Kidney epithelial cell (primary cell): ENCODE measurements around the gene CGN. TPM values are rescaled to one million over a fixed set of nuclear protein-coding genes. Genes with fewer than 3 reads are reported as not detected.
A peak's percentile ranks its signal among the peaks of the same experiment; 100 is the strongest.

ENCODE experiments used
- DNase-seq: peaks from one replicate; pipeline ENCODE4 v3.0.0-alpha.2; 2010; ENCODE audit warnings: low read depth
- H3K27me3 ChIP-seq: 2 replicates; pipeline ENCODE4 v1.6.0; 2011; ENCODE audit warnings: low read length; ENCODE audit not compliant: control insufficient read depth, insufficient read depth
- H3K36me3 ChIP-seq: 2 replicates; pipeline ENCODE4 v1.5.1; 2011; ENCODE audit warnings: low read length; ENCODE audit not compliant: control insufficient read depth, insufficient read depth
- H3K4me3 ChIP-seq: 2 replicates; pipeline ENCODE4 v1.5.1; 2011; ENCODE audit warnings: low read depth, mild to moderate bottlenecking, control low read depth, low read length
- total RNA-seq: library from RNA; depleted of rRNA; stranded (reverse); fragments of >200 nt; gene quantifications from 2 replicates; pipeline ENCODE4 v1.2.3, GENCODE V29; 2015
- TF ChIP-seq, protein P1 (sequence below): IDR thresholded peaks from 2 replicates; pipeline ENCODE4 v1.5.1; 2011; ENCODE audit warnings: mild to moderate bottlenecking, moderate library complexity, low read length, control low read depth, inconsistent platforms; ENCODE audit not compliant: insufficient read depth, poor library complexity, severe bottlenecking

Gene CGN
- total RNA-seq, 1 donor from 2014 or later, result 29.3 TPM

DNA sequence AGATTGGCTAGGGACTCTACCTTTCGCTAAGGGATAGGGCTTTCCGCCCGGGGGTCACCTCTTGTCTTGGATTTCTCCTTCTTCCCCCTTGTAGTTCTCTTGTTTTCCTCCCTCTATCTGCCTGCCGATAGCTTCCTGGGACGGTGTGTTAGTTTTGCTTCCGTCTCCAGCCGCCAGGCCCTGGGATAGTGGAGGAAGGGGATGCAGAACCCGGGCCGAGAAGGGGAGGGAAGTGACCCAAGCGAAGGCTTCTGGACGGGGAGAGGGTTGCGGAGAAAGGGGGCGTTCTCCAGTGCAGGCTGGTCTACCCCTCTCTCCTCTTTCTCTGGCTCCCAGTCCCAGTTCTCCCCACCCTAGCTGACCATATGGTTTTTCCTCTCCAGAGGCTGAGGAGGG is 29.8 kb downstream of the CGN start:
- DNase-seq, result no peak
- TF ChIP-seq, protein P1, sequence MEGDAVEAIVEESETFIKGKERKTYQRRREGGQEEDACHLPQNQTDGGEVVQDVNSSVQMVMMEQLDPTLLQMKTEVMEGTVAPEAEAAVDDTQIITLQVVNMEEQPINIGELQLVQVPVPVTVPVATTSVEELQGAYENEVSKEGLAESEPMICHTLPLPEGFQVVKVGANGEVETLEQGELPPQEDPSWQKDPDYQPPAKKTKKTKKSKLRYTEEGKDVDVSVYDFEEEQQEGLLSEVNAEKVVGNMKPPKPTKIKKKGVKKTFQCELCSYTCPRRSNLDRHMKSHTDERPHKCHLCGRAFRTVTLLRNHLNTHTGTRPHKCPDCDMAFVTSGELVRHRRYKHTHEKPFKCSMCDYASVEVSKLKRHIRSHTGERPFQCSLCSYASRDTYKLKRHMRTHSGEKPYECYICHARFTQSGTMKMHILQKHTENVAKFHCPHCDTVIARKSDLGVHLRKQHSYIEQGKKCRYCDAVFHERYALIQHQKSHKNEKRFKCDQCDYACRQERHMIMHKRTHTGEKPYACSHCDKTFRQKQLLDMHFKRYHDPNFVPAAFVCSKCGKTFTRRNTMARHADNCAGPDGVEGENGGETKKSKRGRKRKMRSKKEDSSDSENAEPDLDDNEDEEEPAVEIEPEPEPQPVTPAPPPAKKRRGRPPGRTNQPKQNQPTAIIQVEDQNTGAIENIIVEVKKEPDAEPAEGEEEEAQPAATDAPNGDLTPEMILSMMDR, result no peak
- Histone ChIP-seq H3K36me3 (no peaks in the 10 kb centered on the region), H3K4me3 (peak overlapping the region; percentile 79), H3K27me3 (no peaks in the 10 kb centered on the region)

DNA sequence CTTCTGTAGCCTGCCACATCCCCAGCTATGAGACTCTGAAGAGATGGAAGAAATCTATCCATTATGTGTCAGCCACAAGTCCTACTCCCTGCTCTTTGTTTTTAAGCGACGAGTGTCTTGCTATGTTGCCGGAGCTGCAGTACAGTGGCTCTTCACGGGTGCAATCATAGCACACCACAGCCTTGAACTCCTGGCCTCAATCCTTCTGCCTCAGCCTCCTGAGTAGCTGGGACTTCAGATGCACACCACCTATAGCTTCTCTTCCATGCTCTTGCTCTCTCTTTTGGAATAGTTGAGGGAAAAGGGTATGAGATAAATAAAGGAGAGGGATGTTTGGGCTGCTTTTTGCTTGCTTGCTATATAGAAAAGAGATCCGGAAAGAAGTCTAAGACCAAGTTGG is 30.6 kb downstream of the CGN start:
- DNase-seq, result no peak
- H3K27me3 ChIP-seq, result no peaks in the 10 kb centered on the region
- TF ChIP-seq, protein P1, result no peak

DNA sequence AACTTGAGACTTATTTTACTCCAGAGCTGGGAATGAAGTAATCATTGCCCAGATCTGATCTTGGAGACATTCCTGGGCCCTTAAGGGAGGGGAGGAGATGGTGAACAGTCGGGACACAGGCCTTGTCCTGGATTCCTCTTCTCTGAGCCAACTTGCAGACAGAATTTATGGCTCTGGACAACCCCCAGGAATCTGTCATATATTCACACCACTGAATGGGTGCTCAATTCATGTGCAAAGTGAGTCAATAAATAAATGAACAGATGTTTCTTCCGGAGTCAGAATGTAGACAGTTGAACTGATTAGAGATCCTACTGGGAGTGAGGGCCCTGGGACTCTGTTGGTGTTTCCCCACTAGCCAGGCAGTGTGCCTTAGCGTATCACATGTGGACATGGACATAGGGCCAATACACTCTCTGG is 31.5 kb downstream of the CGN start:
- DNase-seq, result peak; percentile 77
- no peaks in the 10 kb centered on the region for H3K27me3 ChIP-seq
- no peaks in the 10 kb centered on the region for H3K36me3 ChIP-seq
- H3K4me3 ChIP-seq, result no peak overlapping the region
- TF ChIP-seq, protein P1, result no peak

More for the DNA sequence above, 30.6 kb downstream of the CGN start:
- Histone ChIP-seq H3K4me3 (peak overlapping the region; percentile 79), H3K36me3 (no peaks in the 10 kb centered on the region)

DNA sequence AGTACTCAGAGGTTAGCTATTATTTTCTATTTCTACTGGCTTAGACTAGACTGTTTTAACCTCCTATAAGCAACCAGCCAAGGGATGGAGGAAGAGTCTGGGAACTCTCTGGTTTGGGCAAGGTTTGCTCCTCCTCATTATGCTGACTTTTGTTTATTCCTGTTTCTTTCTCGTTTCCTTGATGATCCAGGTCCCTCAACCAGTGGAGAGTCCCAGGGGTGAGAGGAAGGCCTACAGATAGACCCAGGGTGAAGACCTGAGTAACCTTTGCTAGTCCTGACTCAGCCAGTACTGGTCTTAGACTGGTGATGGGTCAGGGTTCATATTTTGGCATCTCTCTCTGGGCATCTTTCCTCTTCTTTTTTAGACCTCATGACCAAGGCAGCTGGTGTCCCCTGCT is 34.4 kb downstream of the CGN start:
- no peaks in the 10 kb centered on the region for H3K36me3 ChIP-seq
- no peaks in the 10 kb centered on the region for H3K27me3 ChIP-seq
- TF ChIP-seq, protein P1, result no peak
- no peak overlapping the region for H3K4me3 ChIP-seq
- DNase-seq, result no peak

DNA sequence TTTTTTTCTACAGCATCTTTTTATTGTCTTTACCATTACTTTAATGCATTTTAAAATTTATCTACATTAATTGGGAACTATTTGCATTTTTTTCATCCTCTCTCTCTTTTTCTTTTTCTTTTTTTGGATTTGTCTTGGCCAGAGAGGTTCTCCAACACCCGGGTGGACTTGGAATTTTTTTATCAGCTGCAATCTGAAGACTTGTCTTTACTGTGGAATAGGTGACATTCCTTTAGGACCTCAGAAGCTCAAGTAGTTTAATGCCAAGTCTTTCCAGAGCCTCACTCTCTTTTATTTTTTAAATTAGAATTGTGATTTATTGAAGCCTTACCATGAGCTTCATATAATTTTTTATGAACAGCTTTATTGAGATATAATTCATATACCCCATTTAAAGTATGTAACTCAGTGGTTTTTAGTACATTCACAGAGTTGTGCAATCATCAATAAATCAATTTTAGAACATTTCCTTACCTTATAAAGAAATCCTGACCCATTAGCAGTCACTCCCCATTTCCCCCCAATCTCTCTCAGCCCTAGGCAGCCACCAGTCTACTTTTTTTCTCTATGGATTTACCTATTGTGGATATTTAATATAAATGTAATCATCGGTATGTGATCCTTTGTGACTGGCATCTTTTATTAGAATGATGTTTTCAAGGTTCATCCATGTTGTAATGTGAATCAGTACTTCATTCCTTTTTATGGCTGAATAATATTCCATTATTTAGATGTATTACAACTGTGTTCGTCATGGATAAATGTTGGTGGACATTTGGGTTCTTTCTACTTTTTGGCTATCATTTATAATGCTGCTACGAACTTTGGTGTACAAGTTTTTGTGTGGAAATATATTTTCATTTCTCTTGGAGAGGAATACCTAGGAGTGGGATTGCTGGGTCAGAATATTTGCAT is 35.1 kb downstream of the CGN start:
- no peak for DNase-seq
- no peak overlapping the region for H3K4me3 ChIP-seq
- no peaks in the 10 kb centered on the region for H3K27me3 ChIP-seq
- H3K36me3 ChIP-seq, result no peaks in the 10 kb centered on the region
- TF ChIP-seq, protein P1, result no peak
